Measurements from ENCODE around the gene DDR2. TPM values are rescaled to one million over a fixed set of nuclear protein-coding genes. Genes with fewer than 3 reads are reported as not detected.

Gene DDR2
- total RNA-seq, 2 experiments from 2014 or later, result 0.02 to 0.35 TPM

GRCh38 chr1:162680419-162681121 lies 48.3 kb downstream of the DDR2 start:
- H3K27ac Mint-ChIP-seq, result no peak overlapping the region
- H3K4me1 Mint-ChIP-seq, result no peaks in the 10 kb centered on the region
- H3K36me3 Mint-ChIP-seq (ENCODE audit: low read depth), result no peaks in the 10 kb centered on the region
- no peaks in the 10 kb centered on the region for H3K9me3 Mint-ChIP-seq
- CTCF ChIA-PET, result no interaction called here
- POLR2A ChIA-PET, result no interaction called here
- DNase-seq, result no peak
- H3K27me3 Mint-ChIP-seq, result no peaks in the 10 kb centered on the region
- no peak overlapping the region for H3K4me3 Mint-ChIP-seq

- Mint-ChIP-seq H3K36me3 (ENCODE audit: low read depth) (no peaks in the 10 kb centered on the region), H3K9me3 (no peaks in the 10 kb centered on the region), H3K4me1 (no peaks in the 10 kb centered on the region), H3K27ac (no peak overlapping the region), H3K27me3 (no peaks in the 10 kb centered on the region), H3K4me3 (no peak overlapping the region)
- CTCF ChIA-PET, result no interaction called here
- POLR2A ChIA-PET, result no interaction called here
- no peak for DNase-seq
These were observed 48.8 kb downstream of the DDR2 start for GRCh38 chr1:162681122-162681436.

- ChIA-PET POLR2A (no interaction called here), CTCF (no interaction called here)
- Mint-ChIP-seq H3K4me3 (no peak overlapping the region), H3K36me3 (ENCODE audit: low read depth) (no peaks in the 10 kb centered on the region), H3K27me3 (no peaks in the 10 kb centered on the region), H3K4me1 (no peaks in the 10 kb centered on the region), H3K9me3 (no peaks in the 10 kb centered on the region), H3K27ac (no peak overlapping the region)
- DNase-seq, result no peak
These were observed 49.8 kb downstream of the DDR2 start for GRCh38 chr1:162682013-162682419.

GRCh38 chr1:162687870-162688269 lies 55.6 kb downstream of the DDR2 start:
- H3K27ac Mint-ChIP-seq, result no peak overlapping the region
- ChIA-PET CTCF (interaction anchor here (1.0 kb wide), 1 partner anchor 11 kb away, joined by 3 read pairs; no protein-coding TSS in a partner anchor), POLR2A (no interaction called here)
- peaks cover 4% of the 10 kb centered on the region for H3K4me1 Mint-ChIP-seq
- DNase-seq, result no peak
- no peaks in the 10 kb centered on the region for H3K36me3 Mint-ChIP-seq (ENCODE audit: low read depth)
- no peaks in the 10 kb centered on the region for H3K9me3 Mint-ChIP-seq
- H3K27me3 Mint-ChIP-seq, result no peaks in the 10 kb centered on the region
- no peak overlapping the region for H3K4me3 Mint-ChIP-seq

- no peak overlapping the region for H3K27ac Mint-ChIP-seq
- H3K4me1 Mint-ChIP-seq, result peaks cover 4% of the 10 kb centered on the region
- no peak overlapping the region for H3K4me3 Mint-ChIP-seq
- no peaks in the 10 kb centered on the region for H3K36me3 Mint-ChIP-seq (ENCODE audit: low read depth)
- POLR2A ChIA-PET, result no interaction called here
- peaks cover 5% of the 10 kb centered on the region for H3K27me3 Mint-ChIP-seq
- DNase-seq, result no peak
- no peaks in the 10 kb centered on the region for H3K9me3 Mint-ChIP-seq
- CTCF ChIA-PET, result no interaction called here
These were observed 56.3 kb downstream of the DDR2 start for GRCh38 chr1:162688521-162688920.

GRCh38 chr1:162688931-162689330 lies 56.7 kb downstream of the DDR2 start:
- Mint-ChIP-seq H3K27ac (no peak overlapping the region), H3K9me3 (no peaks in the 10 kb centered on the region), H3K4me1 (peaks cover 4% of the 10 kb centered on the region), H3K4me3 (no peak overlapping the region), H3K27me3 (peaks cover 5% of the 10 kb centered on the region), H3K36me3 (ENCODE audit: low read depth) (no peaks in the 10 kb centered on the region)
- DNase-seq, result no peak
- ChIA-PET CTCF (no interaction called here), POLR2A (no interaction called here)

GRCh38 chr1:162689745-162690671 lies 57.7 kb downstream of the DDR2 start:
- no peak for DNase-seq
- no peaks in the 10 kb centered on the region for H3K36me3 Mint-ChIP-seq (ENCODE audit: low read depth)
- CTCF ChIA-PET, result interaction anchor here (1.7 kb wide), 1 partner anchor 12 kb away, joined by 3 read pairs; no protein-coding TSS in a partner anchor
- POLR2A ChIA-PET, result no interaction called here
- no peak overlapping the region for H3K4me3 Mint-ChIP-seq
- H3K9me3 Mint-ChIP-seq, result no peaks in the 10 kb centered on the region
- no peak overlapping the region for H3K27ac Mint-ChIP-seq
- peaks cover 10% of the 10 kb centered on the region for H3K27me3 Mint-ChIP-seq
- H3K4me1 Mint-ChIP-seq, result peaks cover 4% of the 10 kb centered on the region

- no peak overlapping the region for H3K4me3 Mint-ChIP-seq
- H3K36me3 Mint-ChIP-seq (ENCODE audit: low read depth), result no peaks in the 10 kb centered on the region
- DNase-seq, result no peak
- peaks cover 4% of the 10 kb centered on the region for H3K4me1 Mint-ChIP-seq
- peaks cover 10% of the 10 kb centered on the region for H3K27me3 Mint-ChIP-seq
- CTCF ChIA-PET, result interaction anchor here (1.7 kb wide), 1 partner anchor 11 kb away, joined by 3 read pairs; no protein-coding TSS in a partner anchor
- no peaks in the 10 kb centered on the region for H3K9me3 Mint-ChIP-seq
- H3K27ac Mint-ChIP-seq, result no peak overlapping the region
- POLR2A ChIA-PET, result no interaction called here
These were observed 58.6 kb downstream of the DDR2 start for GRCh38 chr1:162690672-162691434.

GRCh38 chr1:162691999-162692575 lies 59.8 kb downstream of the DDR2 start:
- Mint-ChIP-seq H3K36me3 (ENCODE audit: low read depth) (no peaks in the 10 kb centered on the region), H3K4me3 (no peak overlapping the region), H3K27me3 (peaks cover 11% of the 10 kb centered on the region), H3K9me3 (no peaks in the 10 kb centered on the region), H3K27ac (no peak overlapping the region), H3K4me1 (peaks cover 4% of the 10 kb centered on the region)
- ChIA-PET POLR2A (no interaction called here), CTCF (no interaction called here)
- no peak for DNase-seq

- H3K9me3 Mint-ChIP-seq, result no peaks in the 10 kb centered on the region
- ChIA-PET POLR2A (no interaction called here), CTCF (no interaction called here)
- no peak overlapping the region for H3K4me3 Mint-ChIP-seq
- DNase-seq, result no peak
- peaks cover 11% of the 10 kb centered on the region for H3K27me3 Mint-ChIP-seq
- H3K4me1 Mint-ChIP-seq, result peaks cover 4% of the 10 kb centered on the region
- no peaks in the 10 kb centered on the region for H3K36me3 Mint-ChIP-seq (ENCODE audit: low read depth)
- no peak overlapping the region for H3K27ac Mint-ChIP-seq
These were observed 62.6 kb downstream of the DDR2 start for GRCh38 chr1:162694911-162695310.

GRCh38 chr1:162695687-162696086 lies 63.4 kb downstream of the DDR2 start:
- ChIA-PET POLR2A (no interaction called here), CTCF (no interaction called here)
- peaks cover 3% of the 10 kb centered on the region for H3K4me1 Mint-ChIP-seq
- no peaks in the 10 kb centered on the region for H3K9me3 Mint-ChIP-seq
- no peak for DNase-seq
- no peaks in the 10 kb centered on the region for H3K36me3 Mint-ChIP-seq (ENCODE audit: low read depth)
- H3K27me3 Mint-ChIP-seq, result peaks cover 11% of the 10 kb centered on the region
- H3K4me3 Mint-ChIP-seq, result no peak overlapping the region
- no peak overlapping the region for H3K27ac Mint-ChIP-seq

- ChIA-PET POLR2A (no interaction called here), CTCF (no interaction called here)
- peaks cover 11% of the 10 kb centered on the region for H3K27me3 Mint-ChIP-seq
- no peaks in the 10 kb centered on the region for H3K4me1 Mint-ChIP-seq
- no peak for DNase-seq
- H3K4me3 Mint-ChIP-seq, result no peak overlapping the region
- H3K36me3 Mint-ChIP-seq (ENCODE audit: low read depth), result no peaks in the 10 kb centered on the region
- H3K9me3 Mint-ChIP-seq, result no peaks in the 10 kb centered on the region
- H3K27ac Mint-ChIP-seq, result no peak overlapping the region
These were observed 64.1 kb downstream of the DDR2 start for GRCh38 chr1:162696286-162696862.
